SU-DHL-6 (cell line): Measurements from ENCODE around the gene NELL1.

Experiments used
- H2AFZ ChIP-seq: fragments of 200-600 bp; sonication (generic); 2 replicates; pipeline ENCODE4 v1.6.1; 2014; ENCODE audit warnings: low read depth, mild to moderate bottlenecking, moderate library complexity, mixed read lengths, antibody characterized with exemption, low read length; ENCODE audit not compliant: severe bottlenecking
- H3F3A ChIP-seq: fragments of 200-600 bp; shearing (Covaris generic); 2 replicates; pipeline ENCODE4 v1.6.0; 2016; ENCODE audit warnings: antibody characterized with exemption, mild to moderate bottlenecking; ENCODE audit not compliant: insufficient read depth
- H3K27ac ChIP-seq: fragments of 200-600 bp; sonication (generic); 2 replicates; pipeline ENCODE4 v1.5.1; 2016; ENCODE audit warnings: low read depth, mild to moderate bottlenecking, low read length, moderate library complexity, mixed read lengths
- H3K27me3 ChIP-seq: fragments of 200-600 bp; sonication (generic), shearing (Covaris generic); 2 replicates; pipeline ENCODE4 v1.6.0; 2014; ENCODE audit warnings: mild to moderate bottlenecking, low read length
- H3K36me3 ChIP-seq: fragments of 200-600 bp; sonication (generic); 2 replicates; pipeline ENCODE4 v1.6.1; 2014; ENCODE audit warnings: mild to moderate bottlenecking, low read length, mixed read lengths
- H3K4me2 ChIP-seq: fragments of 300-600, 200-600 bp; shearing (Covaris generic), sonication (generic); 2 replicates; pipeline ENCODE4 v1.6.0; 2014; ENCODE audit warnings: low read length, low read depth, mild to moderate bottlenecking; ENCODE audit not compliant: poor library complexity, severe bottlenecking
- H3K4me3 ChIP-seq: fragments of 200-600 bp; sonication (generic); 2 replicates; pipeline ENCODE4 v1.5.1; 2014; ENCODE audit warnings: antibody characterized with exemption, low read length, mild to moderate bottlenecking, mixed read lengths; ENCODE audit not compliant: insufficient read depth, poor library complexity, severe bottlenecking
- H3K79me2 ChIP-seq: fragments of 200-600 bp; sonication (generic); 2 replicates; pipeline ENCODE4 v1.6.1; 2014; ENCODE audit warnings: mild to moderate bottlenecking, low read length, moderate library complexity; ENCODE audit not compliant: insufficient read depth
- H3K9ac ChIP-seq: fragments of 200-600 bp; sonication (generic); 2 replicates; pipeline ENCODE4 v1.7.0; 2014; ENCODE audit warnings: mild to moderate bottlenecking, low read length
- H3K9me2 ChIP-seq: fragments of 200-600 bp; sonication (generic); replicated peaks from 2 replicates; pipeline ENCODE4 v1.6.1; 2014; ENCODE audit warnings: low read length; ENCODE audit not compliant: insufficient read depth
- H3K9me3 ChIP-seq: fragments of 200-600 bp; sonication (generic); 2 replicates; pipeline ENCODE4 v1.6.1; 2014; ENCODE audit warnings: low read length, mixed read lengths; ENCODE audit not compliant: insufficient read depth
- H4K20me1 ChIP-seq: fragments of 200-600 bp; sonication (generic); 2 replicates; pipeline ENCODE4 v1.6.1; 2014; ENCODE audit warnings: low read depth, mild to moderate bottlenecking, antibody characterized with exemption, low read length, moderate library complexity, mixed read lengths
- EZH2phosphoT487 ChIP-seq: fragments of 200-600 bp; sonication (generic), shearing (Covaris generic); conservative IDR thresholded peaks from 2 replicates; pipeline ENCODE4 v1.6.1; 2018; ENCODE audit warnings: mild to moderate bottlenecking, antibody characterized with exemption, low read length, moderate library complexity, mixed read lengths
- TF ChIP-seq, protein P1 (sequence below): fragments of 200-600 bp; sonication (generic); IDR thresholded peaks from one replicate; pipeline ENCODE4 v1.5.1; 2017; ENCODE audit warnings: antibody characterized with exemption, mild to moderate bottlenecking, low read length, moderate library complexity; ENCODE audit not compliant: insufficient read depth, poor library complexity, severe bottlenecking

Gene NELL1

DNA sequence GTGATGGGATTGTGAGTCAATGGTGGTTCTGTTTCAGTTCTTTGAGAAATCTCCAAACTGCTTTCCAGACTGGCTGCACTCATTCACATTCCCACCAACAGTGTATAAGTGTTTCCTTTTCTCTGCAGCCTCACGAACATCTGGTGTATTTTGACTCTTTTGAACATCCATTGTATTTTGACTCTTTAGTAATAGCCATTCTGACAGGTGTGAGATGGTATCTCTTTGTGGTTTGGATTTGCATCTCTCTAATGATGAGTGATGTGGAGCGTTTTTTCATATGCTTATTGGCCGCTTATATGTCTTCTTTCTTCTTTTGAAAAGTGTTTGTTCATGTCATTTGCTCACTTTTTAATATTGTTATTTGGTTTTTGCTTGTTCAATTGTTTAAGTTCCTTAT, 19.4 kb downstream of the NELL1 start:
- Histone ChIP-seq H3K4me2 (no peak overlapping the region), H2AFZ (no peak overlapping the region), H3K9ac (no peak overlapping the region), H3F3A (no peaks in the 10 kb centered on the region), H3K27ac (no peak overlapping the region), H3K4me3 (no peak overlapping the region), H3K79me2 (no peaks in the 10 kb centered on the region), H3K9me2 (no peaks in the 10 kb centered on the region), H3K27me3 (no peaks in the 10 kb centered on the region), H3K9me3 (no peaks in the 10 kb centered on the region), H4K20me1 (no peaks in the 10 kb centered on the region), H3K36me3 (no peaks in the 10 kb centered on the region)
- TF ChIP-seq, protein P1, sequence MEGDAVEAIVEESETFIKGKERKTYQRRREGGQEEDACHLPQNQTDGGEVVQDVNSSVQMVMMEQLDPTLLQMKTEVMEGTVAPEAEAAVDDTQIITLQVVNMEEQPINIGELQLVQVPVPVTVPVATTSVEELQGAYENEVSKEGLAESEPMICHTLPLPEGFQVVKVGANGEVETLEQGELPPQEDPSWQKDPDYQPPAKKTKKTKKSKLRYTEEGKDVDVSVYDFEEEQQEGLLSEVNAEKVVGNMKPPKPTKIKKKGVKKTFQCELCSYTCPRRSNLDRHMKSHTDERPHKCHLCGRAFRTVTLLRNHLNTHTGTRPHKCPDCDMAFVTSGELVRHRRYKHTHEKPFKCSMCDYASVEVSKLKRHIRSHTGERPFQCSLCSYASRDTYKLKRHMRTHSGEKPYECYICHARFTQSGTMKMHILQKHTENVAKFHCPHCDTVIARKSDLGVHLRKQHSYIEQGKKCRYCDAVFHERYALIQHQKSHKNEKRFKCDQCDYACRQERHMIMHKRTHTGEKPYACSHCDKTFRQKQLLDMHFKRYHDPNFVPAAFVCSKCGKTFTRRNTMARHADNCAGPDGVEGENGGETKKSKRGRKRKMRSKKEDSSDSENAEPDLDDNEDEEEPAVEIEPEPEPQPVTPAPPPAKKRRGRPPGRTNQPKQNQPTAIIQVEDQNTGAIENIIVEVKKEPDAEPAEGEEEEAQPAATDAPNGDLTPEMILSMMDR, result no peak
- TF ChIP-seq EZH2phosphoT487, result no peak

DNA sequence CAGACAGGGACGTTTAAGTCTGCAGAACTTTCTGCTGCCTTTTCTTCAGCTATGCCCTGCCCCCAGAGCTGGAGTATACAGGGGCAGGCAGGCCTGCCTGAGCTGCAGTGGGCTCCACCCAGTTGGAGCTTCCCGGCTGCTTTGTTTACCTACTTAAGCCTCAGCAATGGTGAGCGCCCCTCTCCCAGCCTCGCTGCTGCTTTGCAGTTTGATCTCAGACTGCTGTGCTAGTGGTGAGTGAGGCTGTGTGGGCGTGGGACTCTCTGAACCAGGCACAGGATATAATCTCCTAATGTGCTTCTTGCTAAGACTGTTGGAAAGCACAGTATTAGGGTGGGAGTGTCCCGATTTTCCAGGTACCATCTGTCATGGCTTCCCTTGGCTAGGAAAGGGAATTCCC, 38.5 kb downstream of the NELL1 start:
- H3K9ac ChIP-seq, result no peak overlapping the region
- no peaks in the 10 kb centered on the region for H3K27me3 ChIP-seq
- H3K36me3 ChIP-seq, result no peaks in the 10 kb centered on the region
- H4K20me1 ChIP-seq, result no peaks in the 10 kb centered on the region
- no peaks in the 10 kb centered on the region for H3K9me3 ChIP-seq
- H3K79me2 ChIP-seq, result no peaks in the 10 kb centered on the region
- no peak overlapping the region for H2AFZ ChIP-seq
- no peak for TF ChIP-seq EZH2phosphoT487
- TF ChIP-seq, protein P1, result no peak
- H3K27ac ChIP-seq, result no peak overlapping the region
- H3F3A ChIP-seq, result no peaks in the 10 kb centered on the region
- no peak overlapping the region for H3K4me3 ChIP-seq
- H3K4me2 ChIP-seq, result no peak overlapping the region
- no peaks in the 10 kb centered on the region for H3K9me2 ChIP-seq

DNA sequence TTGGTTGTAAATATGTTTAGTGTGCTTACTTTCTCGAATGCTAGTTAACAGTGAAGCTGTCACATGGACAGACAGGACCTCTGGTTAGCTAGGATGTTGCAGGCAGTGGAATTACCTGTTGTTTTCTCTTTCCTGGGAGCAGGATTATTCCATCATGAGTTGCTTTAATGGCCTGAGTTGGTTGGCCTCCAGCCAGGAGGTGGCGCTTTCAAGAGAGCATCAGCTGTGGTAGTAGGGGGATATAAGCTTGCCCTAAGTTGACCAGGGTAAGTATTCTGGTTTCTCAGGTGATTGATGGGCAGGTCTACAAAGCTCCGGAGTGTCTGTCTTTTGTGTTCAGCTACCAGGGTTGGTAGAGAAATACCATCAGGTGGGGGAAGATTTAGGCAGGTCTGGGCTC, 43.5 kb downstream of the NELL1 start:
- H3K36me3 ChIP-seq, result no peaks in the 10 kb centered on the region
- H3F3A ChIP-seq, result no peaks in the 10 kb centered on the region
- no peak overlapping the region for H3K9ac ChIP-seq
- H3K9me2 ChIP-seq, result no peaks in the 10 kb centered on the region
- no peak overlapping the region for H3K4me3 ChIP-seq
- TF ChIP-seq, protein P1, result no peak
- no peak for TF ChIP-seq EZH2phosphoT487
- H3K4me2 ChIP-seq, result no peak overlapping the region
- H2AFZ ChIP-seq, result no peak overlapping the region
- no peaks in the 10 kb centered on the region for H4K20me1 ChIP-seq
- H3K27ac ChIP-seq, result no peak overlapping the region
- no peaks in the 10 kb centered on the region for H3K9me3 ChIP-seq
- H3K27me3 ChIP-seq, result no peaks in the 10 kb centered on the region
- no peaks in the 10 kb centered on the region for H3K79me2 ChIP-seq

DNA sequence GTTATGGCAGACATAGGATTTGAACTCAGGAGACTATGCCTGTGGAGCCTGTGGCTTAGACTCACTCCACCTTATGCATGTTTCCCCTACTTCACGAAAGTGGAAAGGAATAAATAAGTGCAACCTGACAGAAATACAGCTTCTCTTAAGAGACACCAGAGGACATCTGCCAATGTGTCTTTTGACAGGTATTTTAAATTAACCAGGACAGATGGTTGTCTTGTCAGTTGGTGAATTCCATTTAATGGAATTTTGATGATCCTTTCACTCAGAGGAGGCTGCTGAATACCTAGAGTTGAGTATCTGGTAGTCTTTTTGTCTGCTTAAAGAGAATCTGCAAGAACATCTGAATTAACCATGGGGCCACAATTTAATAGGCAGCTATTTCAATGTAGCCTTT, 46.1 kb downstream of the NELL1 start:
- Histone ChIP-seq H3K27ac (no peak overlapping the region), H3K4me3 (no peak overlapping the region), H3F3A (no peaks in the 10 kb centered on the region), H3K27me3 (no peaks in the 10 kb centered on the region), H4K20me1 (no peaks in the 10 kb centered on the region), H3K9me3 (no peaks in the 10 kb centered on the region), H2AFZ (no peak overlapping the region), H3K36me3 (no peaks in the 10 kb centered on the region), H3K9me2 (no peaks in the 10 kb centered on the region), H3K79me2 (no peaks in the 10 kb centered on the region), H3K4me2 (no peak overlapping the region), H3K9ac (no peak overlapping the region)
- TF ChIP-seq, protein P1, result no peak
- TF ChIP-seq EZH2phosphoT487, result no peak
